ENCODE measurements around the gene ASPA.

DNA sequence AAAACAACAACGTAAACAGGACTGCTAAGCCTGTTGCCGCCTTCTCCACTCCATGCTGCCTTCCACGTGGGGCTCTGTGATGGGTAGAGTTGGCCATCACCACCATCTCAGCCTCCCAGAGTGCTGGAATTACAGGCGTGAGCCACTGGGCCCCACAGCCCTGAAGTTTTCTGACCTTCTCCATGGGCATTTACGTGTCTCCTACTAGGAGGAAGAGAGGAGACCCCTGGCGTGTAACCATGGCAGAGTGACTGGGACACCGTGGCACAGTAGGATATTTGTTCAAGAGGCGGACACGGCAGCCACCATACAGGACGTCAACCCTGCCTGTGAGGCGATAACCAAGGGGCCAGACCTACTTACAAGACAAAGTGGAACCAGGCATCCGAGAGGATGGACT is 50.7 kb downstream of the ASPA start:
- TF ChIP-seq, protein P1, sequence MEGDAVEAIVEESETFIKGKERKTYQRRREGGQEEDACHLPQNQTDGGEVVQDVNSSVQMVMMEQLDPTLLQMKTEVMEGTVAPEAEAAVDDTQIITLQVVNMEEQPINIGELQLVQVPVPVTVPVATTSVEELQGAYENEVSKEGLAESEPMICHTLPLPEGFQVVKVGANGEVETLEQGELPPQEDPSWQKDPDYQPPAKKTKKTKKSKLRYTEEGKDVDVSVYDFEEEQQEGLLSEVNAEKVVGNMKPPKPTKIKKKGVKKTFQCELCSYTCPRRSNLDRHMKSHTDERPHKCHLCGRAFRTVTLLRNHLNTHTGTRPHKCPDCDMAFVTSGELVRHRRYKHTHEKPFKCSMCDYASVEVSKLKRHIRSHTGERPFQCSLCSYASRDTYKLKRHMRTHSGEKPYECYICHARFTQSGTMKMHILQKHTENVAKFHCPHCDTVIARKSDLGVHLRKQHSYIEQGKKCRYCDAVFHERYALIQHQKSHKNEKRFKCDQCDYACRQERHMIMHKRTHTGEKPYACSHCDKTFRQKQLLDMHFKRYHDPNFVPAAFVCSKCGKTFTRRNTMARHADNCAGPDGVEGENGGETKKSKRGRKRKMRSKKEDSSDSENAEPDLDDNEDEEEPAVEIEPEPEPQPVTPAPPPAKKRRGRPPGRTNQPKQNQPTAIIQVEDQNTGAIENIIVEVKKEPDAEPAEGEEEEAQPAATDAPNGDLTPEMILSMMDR (IDR thresholded peaks at IDR 0.05) = no peak
- TF ChIP-seq POLR2A (IDR thresholded peaks at IDR 0.05) = no peak
